Stimulated activated CD4-positive, alpha-beta T cell treated with anti-CD3 and anti-CD28 coated beads, Interleukin-2, amount 100 ng/mL, for 4 hours (primary cell): ENCODE data around the gene MBTD1.
A peak's percentile ranks its signal among the peaks of the same experiment; 100 is the strongest.
"Not testable (repeated sequence)": the region's sequence is repeated elsewhere in the genome, so short reads cannot be mapped to it uniquely, and the experiment has no call there.

ENCODE experiments used
- DNase-seq: peaks from one replicate; pipeline ENCODE4 v3.0.0-alpha.2; 2020; ENCODE audit warnings: low read depth

Gene MBTD1

GRCh38 chr17:51188271-51188833 is 71.5 kb downstream of the MBTD1 start:
- DNase-seq = no peak

- no peak for DNase-seq
Observed at GRCh38 chr17:51185763-51186332, 74.0 kb downstream of the MBTD1 start.

- DNase-seq = no peak
Observed at GRCh38 chr17:51184124-51184523, 75.7 kb downstream of the MBTD1 start.

- DNase-seq = no peak
Observed at GRCh38 chr17:51180486-51180885, 79.4 kb downstream of the MBTD1 start.

GRCh38 chr17:51172030-51172429 is 87.8 kb downstream of the MBTD1 start:
- DNase-seq = not testable (repeated sequence)

- DNase-seq = no peak
Observed at GRCh38 chr17:51170736-51171135, 89.1 kb downstream of the MBTD1 start.

- DNase-seq = no peak
Observed at GRCh38 chr17:51169340-51169739, 90.5 kb downstream of the MBTD1 start.

GRCh38 chr17:51166987-51167931 is 92.6 kb downstream of the MBTD1 start:
- peak; percentile 62 for DNase-seq

GRCh38 chr17:51166198-51166986 is 93.5 kb downstream of the MBTD1 start, which contains the start of gene NME2:
TSS of gene NME2 (plus strand) at chr17:51166411. CDS start at chr17:51166831, 420 bp downstream.
- DNase-seq = peak; percentile 52

- peak; percentile 7 for DNase-seq
Observed at GRCh38 chr17:51165680-51166197, 94.1 kb downstream of the MBTD1 start.

GRCh38 chr17:51164911-51165679 is 94.8 kb downstream of the MBTD1 start:
- DNase-seq = no peak

GRCh38 chr17:51161541-51161940 is 98.3 kb downstream of the MBTD1 start:
- no peak for DNase-seq

GRCh38 chr17:51159604-51160003 is 100.2 kb downstream of the MBTD1 start:
- DNase-seq = no peak

GRCh38 chr17:51155416-51155815 is 104.4 kb downstream of the MBTD1 start:
- no peak for DNase-seq

GRCh38 chr17:51154176-51154575 is 105.7 kb downstream of the MBTD1 start:
- DNase-seq = no peak

- DNase-seq = peak; percentile 96
Observed at GRCh38 chr17:51153210-51154072, 106.4 kb downstream of the MBTD1 start, which contains the start of gene NME1. TSS of gene NME1 (plus strand) at chr17:51153559. CDS start at chr17:51155655, 2,096 bp downstream.

- no peak for DNase-seq
Observed at GRCh38 chr17:51152766-51153209, 107.1 kb downstream of the MBTD1 start.

- DNase-seq = no peak
Observed at GRCh38 chr17:51150932-51151331, 108.9 kb downstream of the MBTD1 start.

- DNase-seq = no peak
Observed at GRCh38 chr17:51149163-51149562, 110.7 kb downstream of the MBTD1 start.

- no peak for DNase-seq
Observed at GRCh38 chr17:51147650-51148049, 112.2 kb downstream of the MBTD1 start.
